ENCODE results near the gene ARHGAP21. TPM values are rescaled to one million over a fixed set of nuclear protein-coding genes. Genes with fewer than 3 reads are reported as not detected.
"Not testable (repeated sequence)": the region's sequence is repeated elsewhere in the genome, so short reads cannot be mapped to it uniquely, and the experiment has no call there.

ARHGAP21 gene
- polyA plus RNA-seq, 3 donors: 11.4 to 44.0 (median 35.1) TPM

DNA sequence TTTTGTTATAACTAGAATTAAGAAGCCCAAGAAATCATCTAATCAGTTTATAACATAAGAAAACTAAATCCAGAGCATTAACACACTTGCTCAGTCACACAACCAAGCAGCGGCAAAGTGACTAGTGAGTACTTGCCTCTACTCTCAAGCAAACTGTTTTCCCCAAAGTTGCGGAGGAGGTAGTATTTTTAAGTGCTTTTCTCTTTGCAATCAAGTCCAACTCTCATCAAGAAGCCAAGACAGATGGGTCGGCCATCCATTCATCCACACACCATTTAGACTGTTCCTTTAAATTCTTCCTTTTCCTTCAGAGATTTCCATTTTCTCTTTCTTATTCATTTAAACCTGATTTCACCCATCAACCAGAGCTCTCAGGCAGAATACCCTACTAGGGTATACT lies 25.4 kb downstream of the ARHGAP21 start:
- no peak overlapping the region for H3K27ac ChIP-seq (ENCODE audit: low read depth, low read length)
- WGBS, 3 donors: 94 to 98% (median 98%) methylated on average over 3 of the region's 3 CpGs

DNA sequence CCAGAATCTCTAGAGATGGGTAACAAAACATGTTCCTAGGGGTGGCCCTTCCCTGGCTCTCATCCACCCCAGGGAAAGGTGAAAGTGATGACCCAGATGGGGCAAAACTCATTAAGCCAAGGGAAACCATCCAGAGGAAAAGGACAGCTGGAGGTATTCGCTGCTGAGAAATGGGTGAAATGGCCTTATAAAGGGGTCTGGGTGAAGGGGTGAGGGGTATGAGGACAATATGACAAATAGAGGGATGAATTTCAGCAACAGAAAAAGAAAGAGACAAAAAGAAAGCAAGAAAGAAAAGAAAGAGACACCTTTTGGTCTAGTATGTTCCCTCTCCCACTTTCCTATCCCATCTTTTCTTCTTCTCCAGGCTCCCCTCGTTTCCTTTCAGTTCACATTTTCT lies 26.6 kb downstream of the ARHGAP21 start:
- WGBS, 3 donors: 91 to 100% (median 94%) methylated on average over 2 of the region's 2 CpGs
- H3K27ac ChIP-seq (ENCODE audit: low read depth, low read length): no peak overlapping the region

DNA sequence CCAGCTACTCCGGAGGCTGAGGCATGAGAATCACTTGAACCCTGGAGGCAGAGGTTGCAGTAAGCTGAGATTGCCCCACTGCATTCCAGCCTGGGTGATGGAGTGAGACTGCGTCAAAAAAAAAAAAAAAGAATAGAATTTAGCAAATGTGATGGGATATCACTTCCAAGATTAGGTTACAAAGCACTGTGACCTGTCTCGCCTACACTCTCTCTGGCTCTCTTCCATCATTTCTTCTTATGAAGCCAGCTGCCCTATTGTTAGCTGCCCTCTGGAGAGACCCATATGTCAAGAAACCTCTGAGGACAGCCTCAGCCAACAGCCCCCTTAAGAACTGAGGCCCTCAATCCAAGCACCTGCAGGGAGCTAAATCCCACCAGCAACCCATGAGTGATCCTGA lies 28.2 kb downstream of the ARHGAP21 start:
- H3K27ac ChIP-seq (ENCODE audit: low read depth, low read length): no peak overlapping the region
- 82 to 87% (median 83%) methylated on average over 3 of the region's 3 CpGs for whole genome bisulfite sequencing, 3 donors

DNA sequence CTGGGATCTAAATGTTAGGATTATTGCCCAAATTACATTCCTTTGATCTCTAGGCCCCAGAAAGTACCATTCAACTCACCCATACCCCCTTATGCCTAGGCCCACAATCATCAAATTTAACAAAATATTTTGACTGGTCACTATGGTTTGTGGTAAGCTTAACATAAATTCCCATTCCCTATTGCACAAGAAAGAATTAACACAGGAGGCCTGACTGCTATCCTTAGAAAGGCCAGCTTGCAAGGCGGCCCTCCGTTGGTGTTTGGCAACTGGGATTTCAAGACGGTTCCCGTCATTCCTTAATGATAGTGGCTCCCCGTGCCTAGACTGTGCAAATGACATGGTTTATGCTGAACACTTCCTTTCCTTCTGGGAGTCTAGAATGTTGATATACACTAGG lies 29.6 kb downstream of the ARHGAP21 start:
- H3K27ac ChIP-seq (ENCODE audit: low read depth, low read length): no peak overlapping the region
- 90 to 93% (median 91%) methylated on average over 5 of the region's 5 CpGs for WGBS, 3 donors

DNA sequence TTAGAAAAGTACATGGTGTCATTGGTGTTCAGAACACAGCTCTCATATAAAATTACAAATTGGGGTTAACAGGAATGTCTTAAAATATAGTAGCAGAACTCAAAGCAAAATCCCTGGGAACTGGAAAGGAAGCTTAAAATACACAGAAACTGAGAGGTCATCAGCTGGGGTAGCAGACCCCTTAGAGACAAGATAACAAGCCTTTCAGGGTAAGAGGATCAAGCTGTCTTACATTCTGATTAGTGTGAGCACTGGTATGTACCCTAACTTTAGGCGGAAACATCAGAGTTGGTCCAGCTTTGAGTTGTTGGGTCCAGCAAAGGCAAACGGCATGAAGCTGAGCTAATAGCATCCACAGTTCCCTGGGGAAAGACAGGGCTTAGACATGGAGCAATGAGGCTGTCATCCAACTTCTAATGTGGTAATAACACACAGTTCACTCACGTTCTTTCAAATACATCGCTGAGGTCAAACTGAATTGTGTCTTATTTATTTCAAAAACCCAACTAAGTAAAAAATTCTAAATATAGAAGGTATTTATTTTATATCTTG lies 32.6 kb downstream of the ARHGAP21 start:
- 58 to 78% (median 62%) methylated on average over 4 of the region's 4 CpGs for WGBS, 3 donors
- H3K27ac ChIP-seq (ENCODE audit: low read depth, low read length): no peak overlapping the region

DNA sequence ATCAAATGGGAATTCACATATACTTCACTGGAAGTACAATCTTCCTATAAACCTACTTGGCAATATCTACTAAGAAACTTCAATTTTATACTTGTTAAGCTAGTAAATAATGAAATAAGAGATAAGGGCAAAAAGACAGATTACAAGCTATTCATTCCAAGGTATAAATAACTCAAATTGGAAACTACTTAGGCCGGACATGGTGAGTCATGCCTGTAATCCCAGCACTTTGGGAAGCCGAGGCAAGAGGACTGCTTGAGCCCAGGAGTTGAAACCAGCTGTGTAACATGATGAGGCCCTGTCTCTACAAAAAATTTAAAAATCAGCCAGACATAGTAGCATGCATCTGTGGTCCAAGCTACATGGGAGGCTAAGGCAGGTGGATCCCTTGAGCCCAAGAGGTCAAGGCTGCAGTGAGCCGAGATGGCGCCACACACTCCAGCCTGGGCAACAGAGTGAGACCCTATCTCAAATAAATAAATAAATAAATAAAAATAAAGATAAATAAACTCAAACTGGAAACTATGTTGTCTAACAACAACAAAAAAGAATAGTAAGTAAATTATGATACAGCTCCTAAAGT lies 37.6 kb downstream of the ARHGAP21 start:
- WGBS, 3 donors: 61 to 79% (median 79%) methylated on average over 4 of the region's 4 CpGs
- no peak overlapping the region for H3K27ac ChIP-seq (ENCODE audit: low read depth, low read length)

DNA sequence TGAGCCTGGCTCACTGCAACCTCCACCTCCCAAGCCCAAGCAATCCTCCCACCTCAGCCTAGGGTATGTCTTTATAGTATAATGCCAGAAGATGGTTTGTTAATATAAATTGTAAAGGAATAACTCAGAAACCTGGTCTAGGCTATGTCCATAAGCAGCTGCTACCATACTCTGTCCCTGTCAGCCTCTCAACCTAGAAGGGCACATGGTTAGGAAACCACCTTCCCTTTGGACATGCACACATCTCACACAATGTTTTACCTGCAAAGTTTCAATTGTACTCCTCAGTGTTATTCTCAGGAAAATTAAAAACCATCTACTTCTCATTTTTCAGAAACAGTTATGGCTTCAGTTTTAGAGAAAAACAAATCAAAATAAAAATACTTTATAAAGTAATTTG lies 40.1 kb downstream of the ARHGAP21 start:
- no peak overlapping the region for H3K27ac ChIP-seq (ENCODE audit: low read depth, low read length)

DNA sequence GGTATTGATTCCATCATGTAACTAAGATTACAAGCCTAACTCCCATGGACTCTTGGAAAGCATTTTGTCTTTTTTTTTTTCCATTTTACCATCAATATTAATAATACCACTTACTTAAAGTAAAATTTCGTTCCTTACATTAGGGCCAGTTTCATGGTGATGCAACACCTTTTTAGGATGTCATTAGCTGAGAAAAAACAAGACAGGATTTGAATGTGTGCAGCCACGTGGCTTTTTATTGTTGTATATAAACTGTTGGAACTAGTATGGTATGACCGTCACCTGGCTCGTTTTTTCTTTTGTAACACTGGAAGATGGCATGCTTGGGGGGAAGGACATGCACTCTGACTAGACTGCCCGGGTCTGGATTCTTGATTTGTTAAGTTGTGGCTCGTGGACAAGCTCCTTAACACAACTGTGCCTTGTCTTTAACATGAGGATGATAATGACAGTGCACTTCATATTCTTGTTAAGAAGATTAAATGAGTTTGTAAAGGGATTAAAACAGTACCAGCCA lies 42.1 kb downstream of the ARHGAP21 start:
- H3K27ac ChIP-seq (ENCODE audit: low read depth, low read length): no peak overlapping the region
- 43 to 70% (median 61%) methylated on average over 6 of the region's 6 CpGs for WGBS, 3 donors

DNA sequence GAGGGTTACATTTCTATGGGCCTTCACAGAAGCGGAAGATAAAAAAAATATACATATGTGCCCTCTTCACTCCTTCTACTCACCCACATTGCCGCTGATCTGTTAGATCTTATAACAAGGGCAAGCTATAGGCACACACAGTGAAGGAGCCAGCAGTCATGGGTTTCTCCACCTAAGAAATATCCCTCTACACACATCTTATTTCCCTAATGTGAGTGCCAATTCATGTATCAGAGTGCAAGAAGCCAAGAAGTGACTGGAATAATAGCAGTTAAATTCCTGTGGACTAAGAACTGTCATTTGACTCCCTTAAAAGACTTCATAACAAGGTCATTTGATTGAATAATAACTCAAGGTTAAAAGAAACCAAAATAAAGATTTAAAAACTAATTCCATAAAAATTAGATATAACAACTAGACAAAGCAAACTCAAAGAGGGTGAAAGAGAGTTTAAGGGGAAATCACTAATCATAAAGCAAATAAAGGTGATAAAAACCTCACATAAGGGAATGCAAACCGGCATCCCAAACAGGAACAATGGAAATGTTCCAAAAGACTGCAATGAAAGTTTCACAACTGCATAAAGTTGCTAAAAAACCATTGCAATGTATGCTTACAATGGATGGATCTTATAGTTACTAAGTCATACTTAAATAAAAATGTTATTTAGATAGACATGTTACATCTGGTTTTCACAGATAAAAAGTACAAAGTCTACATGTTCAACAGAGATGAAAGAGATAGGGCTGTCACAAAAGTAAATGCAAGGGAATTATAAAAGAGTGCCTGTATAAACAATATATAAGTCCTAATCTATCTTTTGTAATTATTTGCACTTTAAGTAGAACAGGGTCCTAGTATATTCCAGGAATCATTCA lies 42.8 kb downstream of the ARHGAP21 start:
- WGBS, 3 donors: 42 to 68% (median 64%) methylated on average over 3 of the region's 3 CpGs
- H3K27ac ChIP-seq (ENCODE audit: low read depth, low read length): no peak overlapping the region

DNA sequence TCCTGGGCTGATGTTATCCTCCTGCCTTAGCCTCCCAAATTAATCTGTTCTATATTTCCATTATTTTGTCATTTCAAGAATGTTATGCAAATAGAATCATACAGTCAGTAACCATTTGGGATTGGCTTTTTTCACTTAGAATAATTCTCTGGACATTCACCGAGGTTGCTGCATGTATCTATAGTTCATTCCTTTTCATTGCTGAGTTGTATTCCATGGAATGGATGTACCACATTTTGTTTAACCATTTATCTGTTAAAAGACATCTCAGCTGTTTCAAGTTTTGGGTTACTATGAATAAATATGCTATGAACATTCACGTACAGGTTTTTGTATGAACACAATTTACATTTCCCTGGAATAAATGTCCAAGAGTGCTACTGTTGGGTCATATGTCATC lies 44.9 kb downstream of the ARHGAP21 start:
- no peak overlapping the region for H3K27ac ChIP-seq (ENCODE audit: low read depth, low read length)
- 95 to 100% (median 97%) methylated on average over 2 of the region's 2 CpGs for WGBS, 3 donors

DNA sequence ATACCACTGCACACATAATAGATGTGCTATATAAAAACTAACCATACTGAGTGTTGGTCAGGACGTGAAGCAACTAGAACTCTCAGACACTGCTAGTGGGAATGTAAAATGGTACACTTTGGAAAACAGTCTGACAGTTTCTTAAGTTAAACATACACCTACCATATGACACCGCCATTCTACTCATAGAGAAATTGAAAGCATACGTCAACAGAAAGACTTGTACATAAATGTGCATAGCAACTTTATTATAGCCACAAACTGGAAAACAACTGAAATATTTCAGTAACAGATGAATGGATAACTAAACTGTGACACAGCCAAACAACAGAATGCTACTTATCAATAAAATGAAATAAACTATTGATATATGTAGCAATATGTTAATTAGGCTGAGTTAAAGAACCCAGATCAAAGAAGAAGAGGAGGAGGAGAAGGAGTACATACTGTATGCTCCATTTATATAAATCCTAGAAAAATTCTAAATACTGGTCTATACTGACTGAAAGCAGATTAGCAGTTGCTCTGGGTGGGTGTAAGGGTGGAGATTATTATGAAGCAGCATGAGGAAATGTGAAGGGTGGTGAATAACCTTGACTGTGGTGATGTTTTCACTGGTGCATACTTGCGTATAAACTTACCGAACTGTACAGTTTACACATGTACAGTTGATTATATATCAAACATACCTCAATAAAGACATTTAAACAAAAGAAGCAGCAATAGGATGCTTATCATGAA lies 48.6 kb downstream of the ARHGAP21 start:
- 82 to 95% (median 95%) methylated on average over 5 of the region's 5 CpGs for WGBS, 3 donors
- no peak overlapping the region for H3K27ac ChIP-seq (ENCODE audit: low read depth, low read length)

DNA sequence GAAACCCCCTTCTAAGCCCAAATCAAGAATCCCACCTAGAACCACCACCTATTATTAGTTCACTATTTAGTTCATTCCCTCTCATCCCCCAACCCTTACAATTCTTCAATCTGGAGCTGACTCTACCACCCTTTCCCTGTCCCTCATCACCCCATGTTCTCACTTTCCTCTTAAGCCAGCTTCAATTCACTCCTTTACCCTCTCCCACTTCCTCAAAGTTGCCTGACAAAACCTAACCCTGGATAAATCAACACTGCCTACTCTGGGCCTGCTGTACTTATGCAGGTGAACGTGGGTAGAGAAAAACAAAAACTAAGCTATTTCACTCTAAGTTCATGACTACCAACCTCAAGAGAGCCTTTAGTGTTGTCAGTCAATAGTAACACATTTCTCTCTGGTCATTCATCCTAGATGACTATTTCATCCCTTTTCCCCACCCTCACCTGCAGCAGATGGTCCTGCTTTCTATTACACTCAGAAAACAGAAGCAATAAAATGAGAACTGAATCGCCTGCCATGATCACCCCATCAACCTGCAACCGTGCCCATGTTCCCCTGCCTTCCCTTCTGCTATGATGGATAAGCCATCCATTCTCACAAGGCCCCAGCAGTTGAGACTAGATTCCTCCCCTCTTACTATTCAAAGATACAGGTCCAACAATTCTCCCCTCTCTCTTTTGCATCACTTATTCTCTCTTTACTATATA lies 52.6 kb downstream of the ARHGAP21 start:
- no peak overlapping the region for H3K27ac ChIP-seq (ENCODE audit: low read depth, low read length)
- 77 to 95% (median 80%) methylated on average over 3 of the region's 3 CpGs for WGBS, 3 donors

DNA sequence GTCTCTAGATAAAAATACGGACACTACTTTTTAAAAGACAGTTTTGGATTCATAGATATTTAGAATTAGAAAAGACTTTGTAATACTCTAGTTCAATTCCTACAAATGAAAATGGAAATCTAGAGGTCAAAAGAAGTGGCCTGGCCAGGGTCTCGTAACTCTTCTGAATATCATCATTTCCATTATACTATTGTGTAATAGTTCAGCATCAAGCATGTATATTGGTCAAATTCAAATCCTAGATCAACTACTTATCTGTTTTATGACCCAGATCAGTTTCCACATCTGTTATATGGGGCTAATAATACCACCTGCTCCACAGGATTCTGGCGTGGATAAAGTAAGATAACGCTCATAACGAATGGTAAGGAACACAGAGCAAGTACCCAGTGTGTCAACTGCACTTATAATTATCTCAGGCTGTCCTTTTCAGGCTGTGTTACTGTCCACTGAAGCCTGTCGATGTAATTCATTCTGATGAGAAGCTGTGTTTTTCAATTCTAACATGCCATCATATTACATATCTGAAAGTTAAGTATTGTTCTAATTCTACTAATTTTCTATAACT lies 54.3 kb downstream of the ARHGAP21 start:
- 81 to 93% (median 89%) methylated on average over 6 of the region's 6 CpGs for WGBS, 3 donors
- no peak overlapping the region for H3K27ac ChIP-seq (ENCODE audit: low read depth, low read length)

DNA sequence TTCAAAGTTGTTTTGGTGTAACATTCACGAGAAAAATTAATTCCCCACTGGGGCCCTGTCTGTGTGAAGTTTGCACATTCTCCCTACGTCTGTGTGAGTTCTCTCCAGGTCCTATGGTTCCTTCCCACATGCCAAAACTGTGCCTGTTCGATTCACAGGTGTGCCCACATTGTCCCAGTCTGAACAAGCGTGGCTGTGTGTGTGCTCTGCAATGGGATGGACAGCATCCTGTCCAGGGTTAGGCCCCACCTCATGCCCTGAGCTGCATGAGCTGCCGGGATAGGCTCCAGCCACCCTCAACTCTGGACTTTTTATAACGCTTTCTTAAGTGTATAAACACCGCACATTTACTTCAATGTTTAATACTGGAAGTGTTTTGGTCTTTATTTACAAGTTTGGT lies 55.4 kb downstream of the ARHGAP21 start:
- WGBS, 3 donors: 94 to 95% (median 95%) methylated on average over 7 of the region's 7 CpGs

DNA sequence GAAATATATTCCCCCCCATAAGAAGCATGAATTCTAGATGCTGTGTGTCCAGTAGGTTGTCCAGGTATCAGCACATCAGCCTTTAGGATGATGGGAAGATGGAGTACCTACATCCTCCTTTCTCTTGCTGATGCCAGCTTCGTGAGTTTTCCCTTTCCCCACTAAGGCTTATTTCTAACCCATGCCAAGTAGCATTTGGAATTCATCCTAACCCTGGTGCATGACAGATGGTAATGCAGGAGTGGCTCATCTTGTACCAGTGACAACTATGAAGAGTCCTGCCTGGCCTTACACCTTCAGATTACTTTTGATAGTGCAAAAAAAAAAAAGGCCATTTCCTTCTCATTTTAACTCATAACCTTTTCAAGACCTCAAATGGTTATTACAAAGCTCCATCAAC lies 58.7 kb downstream of the ARHGAP21 start:
- no peak overlapping the region for H3K27ac ChIP-seq (ENCODE audit: low read depth, low read length)
- 65 to 76% (median 68%) methylated on average over 1 of the region's 1 CpG for WGBS, 3 donors

More for the DNA sequence above, 55.4 kb downstream of the ARHGAP21 start:
- no peak overlapping the region for H3K27ac ChIP-seq (ENCODE audit: low read depth, low read length)

DNA sequence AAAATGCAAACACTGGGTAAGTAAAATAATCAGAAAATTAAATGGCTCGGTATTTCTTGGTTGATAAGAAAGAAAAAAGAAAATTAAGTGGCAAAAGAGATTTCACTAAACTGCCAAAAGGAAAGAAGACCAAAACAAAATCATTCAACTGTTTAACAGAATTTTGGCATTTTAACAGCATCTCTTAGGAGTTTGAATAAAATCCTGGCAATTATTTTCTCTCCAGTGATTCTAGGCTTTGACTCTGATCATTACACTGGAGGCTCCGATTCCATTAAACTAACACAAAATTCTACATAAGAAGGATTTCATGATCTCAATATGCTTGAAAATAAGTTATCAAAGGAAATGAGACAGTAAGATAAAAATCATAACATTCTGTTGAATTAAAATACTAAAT lies 62.3 kb downstream of the ARHGAP21 start:
- WGBS, 3 donors: 65 to 81% (median 70%) methylated on average over 2 of the region's 2 CpGs

DNA sequence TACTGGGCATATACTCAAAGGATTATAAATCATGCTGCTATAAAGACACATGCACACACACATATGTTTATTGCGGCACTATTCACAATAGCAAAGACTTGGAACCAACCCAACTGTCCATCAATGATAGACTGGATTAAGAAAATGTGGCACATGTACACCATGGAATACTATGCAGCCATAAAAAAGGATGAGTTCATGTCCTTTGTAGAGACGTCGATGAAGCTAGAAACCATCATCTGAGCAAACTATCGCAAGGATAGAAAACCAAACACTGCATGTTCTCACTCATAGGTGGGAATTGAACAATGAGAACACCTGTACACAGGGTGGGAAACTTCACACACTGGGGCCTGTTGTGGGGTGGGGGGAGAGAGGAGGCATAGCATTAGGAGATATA lies 65.4 kb downstream of the ARHGAP21 start:
- WGBS, 3 donors: 98 to 99% (median 98%) methylated on average over 4 of the region's 4 CpGs
- H3K27ac ChIP-seq (ENCODE audit: low read depth, low read length): not testable (repeated sequence)

More for the DNA sequence above, 62.3 kb downstream of the ARHGAP21 start:
- no peak overlapping the region for H3K27ac ChIP-seq (ENCODE audit: low read depth, low read length)

DNA sequence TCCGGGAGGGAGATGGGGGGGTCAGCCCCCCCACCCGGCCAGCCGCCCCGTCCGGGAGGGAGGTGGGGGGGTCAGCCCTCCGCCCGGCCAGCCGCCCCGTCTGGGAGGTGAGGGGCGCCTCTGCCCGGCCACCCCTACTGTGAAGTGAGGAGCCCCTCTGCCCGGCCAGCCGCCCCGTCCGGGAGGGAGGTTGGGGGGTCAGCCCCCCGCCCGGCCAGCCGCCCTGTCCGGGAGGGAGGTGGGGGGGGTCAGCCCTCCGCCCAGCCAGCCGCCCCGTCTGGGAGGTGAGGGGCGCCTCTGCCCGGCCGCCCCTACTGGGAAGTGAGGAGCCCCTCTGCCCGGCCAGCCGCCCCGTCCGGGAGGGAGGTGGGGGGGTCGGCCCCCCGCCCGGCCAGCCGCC lies 67.4 kb downstream of the ARHGAP21 start:
- 95% methylated on average over 14 of the region's 33 CpGs; no CpG with 5 or more reads in 2 of the 3 donors for WGBS, 3 donors
- not testable (repeated sequence) for H3K27ac ChIP-seq (ENCODE audit: low read depth, low read length)
